Measurements from ENCODE around the gene MFAP5.

The MFAP5 gene

GRCh38 chr12:8687846-8688601, 25.4 kb upstream of the MFAP5 start:
- no peak overlapping the region for H3K4me3 Mint-ChIP-seq
- no peaks in the 10 kb centered on the region for H3K9me3 Mint-ChIP-seq
- no peak overlapping the region for H3K27ac Mint-ChIP-seq
- peaks cover 38% of the 10 kb centered on the region for H3K27me3 Mint-ChIP-seq (ENCODE audit: low read depth)
- no peaks in the 10 kb centered on the region for H3K4me1 Mint-ChIP-seq (ENCODE audit: low read depth)
- no peaks in the 10 kb centered on the region for H3K36me3 Mint-ChIP-seq (ENCODE audit: low read depth)

GRCh38 chr12:8685051-8685450, 22.4 kb upstream of the MFAP5 start:
- Mint-ChIP-seq H3K4me3 (no peak overlapping the region), H3K27ac (no peak overlapping the region), H3K4me1 (ENCODE audit: low read depth) (no peaks in the 10 kb centered on the region), H3K9me3 (no peaks in the 10 kb centered on the region), H3K27me3 (ENCODE audit: low read depth) (peaks cover 12% of the 10 kb centered on the region), H3K36me3 (ENCODE audit: low read depth) (no peaks in the 10 kb centered on the region)

- no peaks in the 10 kb centered on the region for H3K4me1 Mint-ChIP-seq (ENCODE audit: low read depth)
Observed at GRCh38 chr12:8681129-8681884, 18.7 kb upstream of the MFAP5 start.

GRCh38 chr12:8680533-8680932, 17.9 kb upstream of the MFAP5 start:
- no peaks in the 10 kb centered on the region for H3K9me3 Mint-ChIP-seq
- H3K4me1 Mint-ChIP-seq (ENCODE audit: low read depth) = no peaks in the 10 kb centered on the region
- no peak overlapping the region for H3K27ac Mint-ChIP-seq
- H3K27me3 Mint-ChIP-seq (ENCODE audit: low read depth) = peaks cover 7% of the 10 kb centered on the region
- no peak overlapping the region for H3K4me3 Mint-ChIP-seq
- H3K36me3 Mint-ChIP-seq (ENCODE audit: low read depth) = no peaks in the 10 kb centered on the region

More at GRCh38 chr12:8681129-8681884, 18.7 kb upstream of the MFAP5 start:
- Mint-ChIP-seq H3K36me3 (ENCODE audit: low read depth) (no peaks in the 10 kb centered on the region), H3K9me3 (no peaks in the 10 kb centered on the region), H3K4me3 (no peak overlapping the region), H3K27ac (no peak overlapping the region), H3K27me3 (ENCODE audit: low read depth) (peaks cover 7% of the 10 kb centered on the region)

- Mint-ChIP-seq H3K27ac (no peak overlapping the region), H3K36me3 (ENCODE audit: low read depth) (no peaks in the 10 kb centered on the region), H3K4me3 (no peak overlapping the region), H3K9me3 (no peaks in the 10 kb centered on the region), H3K4me1 (ENCODE audit: low read depth) (peaks cover 2% of the 10 kb centered on the region), H3K27me3 (ENCODE audit: low read depth) (peaks cover 8% of the 10 kb centered on the region)
Observed at GRCh38 chr12:8678661-8679111, 16.1 kb upstream of the MFAP5 start.

GRCh38 chr12:8677362-8677761, 14.7 kb upstream of the MFAP5 start:
- H3K36me3 Mint-ChIP-seq (ENCODE audit: low read depth) = no peaks in the 10 kb centered on the region
- H3K27me3 Mint-ChIP-seq (ENCODE audit: low read depth) = peaks cover 11% of the 10 kb centered on the region
- H3K9me3 Mint-ChIP-seq = no peaks in the 10 kb centered on the region
- H3K4me1 Mint-ChIP-seq (ENCODE audit: low read depth) = peaks cover 2% of the 10 kb centered on the region
- no peak overlapping the region for H3K27ac Mint-ChIP-seq
- no peak overlapping the region for H3K4me3 Mint-ChIP-seq

- Mint-ChIP-seq H3K36me3 (ENCODE audit: low read depth) (no peaks in the 10 kb centered on the region), H3K4me1 (ENCODE audit: low read depth) (peaks cover 2% of the 10 kb centered on the region), H3K27me3 (ENCODE audit: low read depth) (peaks cover 17% of the 10 kb centered on the region), H3K4me3 (no peak overlapping the region), H3K27ac (no peak overlapping the region), H3K9me3 (no peaks in the 10 kb centered on the region)
Observed at GRCh38 chr12:8676651-8677050, 14.0 kb upstream of the MFAP5 start.

- H3K36me3 Mint-ChIP-seq (ENCODE audit: low read depth) = no peaks in the 10 kb centered on the region
- no peaks in the 10 kb centered on the region for H3K9me3 Mint-ChIP-seq
- H3K4me1 Mint-ChIP-seq (ENCODE audit: low read depth) = peaks cover 2% of the 10 kb centered on the region
- H3K27me3 Mint-ChIP-seq (ENCODE audit: low read depth) = peaks cover 17% of the 10 kb centered on the region
- H3K27ac Mint-ChIP-seq = no peak overlapping the region
- H3K4me3 Mint-ChIP-seq = no peak overlapping the region
Observed at GRCh38 chr12:8675591-8676036, 13.0 kb upstream of the MFAP5 start.

GRCh38 chr12:8672381-8672780, 9.8 kb upstream of the MFAP5 start:
- no peaks in the 10 kb centered on the region for H3K36me3 Mint-ChIP-seq (ENCODE audit: low read depth)
- H3K27me3 Mint-ChIP-seq (ENCODE audit: low read depth) = peaks cover 22% of the 10 kb centered on the region
- no peak overlapping the region for H3K4me3 Mint-ChIP-seq
- no peak overlapping the region for H3K27ac Mint-ChIP-seq
- H3K9me3 Mint-ChIP-seq = no peaks in the 10 kb centered on the region
- peaks cover 2% of the 10 kb centered on the region for H3K4me1 Mint-ChIP-seq (ENCODE audit: low read depth)

- no peak overlapping the region for H3K27ac Mint-ChIP-seq
- peaks cover 31% of the 10 kb centered on the region for H3K27me3 Mint-ChIP-seq (ENCODE audit: low read depth)
- H3K36me3 Mint-ChIP-seq (ENCODE audit: low read depth) = no peaks in the 10 kb centered on the region
Observed at GRCh38 chr12:8668441-8668840, 5.8 kb upstream of the MFAP5 start.

GRCh38 chr12:8667270-8667669, 4.6 kb upstream of the MFAP5 start:
- Mint-ChIP-seq H3K4me3 (no peak overlapping the region), H3K36me3 (ENCODE audit: low read depth) (no peaks in the 10 kb centered on the region), H3K27ac (no peak overlapping the region), H3K27me3 (ENCODE audit: low read depth) (peaks cover 27% of the 10 kb centered on the region), H3K9me3 (no peaks in the 10 kb centered on the region), H3K4me1 (ENCODE audit: low read depth) (no peaks in the 10 kb centered on the region)

More at GRCh38 chr12:8668441-8668840, 5.8 kb upstream of the MFAP5 start:
- Mint-ChIP-seq H3K9me3 (no peaks in the 10 kb centered on the region), H3K4me1 (ENCODE audit: low read depth) (no peaks in the 10 kb centered on the region), H3K4me3 (no peak overlapping the region)

GRCh38 chr12:8665759-8666158, 3.1 kb upstream of the MFAP5 start:
- H3K9me3 Mint-ChIP-seq = no peaks in the 10 kb centered on the region

GRCh38 chr12:8664228-8664913, 1.7 kb upstream of the MFAP5 start:
- no peaks in the 10 kb centered on the region for H3K36me3 Mint-ChIP-seq (ENCODE audit: low read depth)
- no peak overlapping the region for H3K4me3 Mint-ChIP-seq
- no peaks in the 10 kb centered on the region for H3K9me3 Mint-ChIP-seq
- peaks cover 20% of the 10 kb centered on the region for H3K27me3 Mint-ChIP-seq (ENCODE audit: low read depth)
- no peak overlapping the region for H3K27ac Mint-ChIP-seq
- no peaks in the 10 kb centered on the region for H3K4me1 Mint-ChIP-seq (ENCODE audit: low read depth)

More at GRCh38 chr12:8665759-8666158, 3.1 kb upstream of the MFAP5 start:
- H3K36me3 Mint-ChIP-seq (ENCODE audit: low read depth) = no peaks in the 10 kb centered on the region
- peaks cover 22% of the 10 kb centered on the region for H3K27me3 Mint-ChIP-seq (ENCODE audit: low read depth)
- no peaks in the 10 kb centered on the region for H3K4me1 Mint-ChIP-seq (ENCODE audit: low read depth)
- no peak overlapping the region for H3K27ac Mint-ChIP-seq
- no peak overlapping the region for H3K4me3 Mint-ChIP-seq

GRCh38 chr12:8661751-8662150, 875 bp downstream of the MFAP5 start:
- Mint-ChIP-seq H3K27ac (no peak overlapping the region), H3K27me3 (ENCODE audit: low read depth) (peaks cover 16% of the 10 kb centered on the region), H3K36me3 (ENCODE audit: low read depth) (no peaks in the 10 kb centered on the region), H3K9me3 (no peaks in the 10 kb centered on the region), H3K4me3 (no peak overlapping the region), H3K4me1 (ENCODE audit: low read depth) (no peaks in the 10 kb centered on the region)

Measured in T-helper 1 cell treated with Interleukin-12 subunit alpha and Interleukin-12 subunit beta and Interleukin-4 antibody, amounts not matched to agents 30 μg/mL and 1 μg/mL, for 36 hours (primary cell).